ENCODE data around the gene RGS19.

RGS19 gene

DNA sequence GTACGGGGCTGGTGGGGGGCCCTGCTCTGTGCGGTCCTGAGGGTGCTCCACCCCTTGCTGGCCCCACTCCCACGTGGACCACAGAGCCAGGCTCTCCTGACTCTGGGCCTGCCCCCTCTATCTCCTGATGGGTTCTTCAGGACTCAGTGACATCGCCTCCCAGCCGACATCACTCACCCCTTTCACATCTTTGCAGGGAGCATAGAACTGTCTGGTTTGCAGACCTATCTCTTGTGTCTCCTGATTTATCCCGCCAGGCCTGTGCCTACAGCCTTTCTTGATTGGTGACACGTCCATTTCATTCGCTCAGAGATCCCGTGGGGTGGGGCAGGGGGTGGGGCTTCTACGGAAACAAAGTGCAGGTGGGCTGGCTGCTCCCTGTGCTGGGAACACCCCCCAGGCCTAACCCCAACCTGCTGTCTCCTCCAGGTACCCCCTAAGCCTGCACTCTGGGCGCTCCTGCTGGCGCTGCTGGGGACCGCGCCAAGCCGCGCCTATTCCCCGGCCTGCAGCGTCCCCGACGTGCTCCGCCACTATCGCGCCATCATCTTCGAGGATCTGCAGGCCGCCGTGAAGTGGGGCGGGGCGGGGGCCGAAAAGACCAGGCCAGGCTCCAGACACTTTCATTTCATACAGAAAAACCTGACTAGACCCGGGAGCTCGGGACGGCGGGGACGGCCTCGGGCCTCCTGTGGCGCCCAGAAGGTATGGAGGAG, 41.7 kb downstream of the RGS19 start:
- FAIRE-seq (peak; percentile 4), DNase-seq (ENCODE audit: insufficient read length, low spot score) (no peak)

DNA sequence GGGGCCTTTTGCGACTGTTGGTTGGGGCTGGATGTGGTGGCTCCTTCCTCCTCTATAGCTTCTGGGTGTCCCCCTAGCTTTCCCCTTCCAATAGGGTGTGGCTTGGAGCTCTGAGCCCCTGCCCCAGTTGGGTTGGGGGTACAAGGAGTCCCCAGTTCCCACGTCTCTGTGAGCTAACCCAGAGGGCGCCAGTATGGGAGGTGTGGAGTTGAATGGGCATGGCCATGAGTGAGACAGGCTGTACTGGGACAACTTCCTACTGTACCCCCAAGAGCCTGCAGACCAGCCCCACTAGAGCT, 42.2 kb downstream of the RGS19 start:
- FAIRE-seq = no peak
- no peak for DNase-seq (ENCODE audit: insufficient read length, low spot score)

DNA sequence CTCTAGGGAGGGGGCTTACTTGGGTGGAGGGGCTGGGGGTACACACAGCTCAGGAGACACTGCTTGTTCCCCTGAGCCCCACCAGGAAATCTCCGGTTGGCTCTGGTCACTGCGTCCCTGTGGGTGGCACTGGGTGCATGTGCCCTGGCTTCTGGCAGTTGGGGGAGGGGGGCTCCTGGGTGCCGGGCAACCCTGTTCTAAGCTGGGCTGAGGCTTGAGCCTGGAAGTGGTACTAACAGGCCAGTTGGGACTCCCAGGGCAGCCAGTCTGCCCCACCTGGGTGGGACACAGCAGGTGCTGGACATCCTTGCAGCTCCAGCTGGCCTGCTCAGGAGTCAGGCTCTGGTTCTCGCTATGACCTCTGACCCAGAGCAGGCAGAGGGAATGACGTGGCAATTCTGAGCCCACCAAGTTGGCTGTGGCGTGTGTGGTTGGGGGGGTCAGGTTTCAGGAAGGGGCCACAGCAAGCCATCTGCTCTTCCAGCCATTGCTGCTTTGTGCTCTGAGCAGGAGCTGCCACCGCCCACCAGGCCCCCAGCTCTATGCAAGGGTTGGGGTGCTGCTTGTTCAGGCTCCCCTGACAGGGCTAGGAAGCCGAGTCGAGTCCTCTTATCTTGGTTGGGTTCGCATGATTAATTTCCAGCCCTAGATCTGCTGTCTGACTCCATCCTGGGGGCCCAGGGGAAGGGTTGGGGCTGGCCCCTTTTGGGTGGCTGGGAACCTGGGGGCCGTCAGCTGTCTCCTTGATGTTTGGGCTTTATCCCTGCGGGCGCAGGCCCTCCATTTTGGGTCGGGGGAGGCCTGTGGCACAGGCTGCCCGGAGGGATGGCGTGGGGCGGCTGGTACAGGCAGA, 42.7 kb downstream of the RGS19 start:
- no peak for FAIRE-seq
- no peak for DNase-seq (ENCODE audit: insufficient read length, low spot score)

DNA sequence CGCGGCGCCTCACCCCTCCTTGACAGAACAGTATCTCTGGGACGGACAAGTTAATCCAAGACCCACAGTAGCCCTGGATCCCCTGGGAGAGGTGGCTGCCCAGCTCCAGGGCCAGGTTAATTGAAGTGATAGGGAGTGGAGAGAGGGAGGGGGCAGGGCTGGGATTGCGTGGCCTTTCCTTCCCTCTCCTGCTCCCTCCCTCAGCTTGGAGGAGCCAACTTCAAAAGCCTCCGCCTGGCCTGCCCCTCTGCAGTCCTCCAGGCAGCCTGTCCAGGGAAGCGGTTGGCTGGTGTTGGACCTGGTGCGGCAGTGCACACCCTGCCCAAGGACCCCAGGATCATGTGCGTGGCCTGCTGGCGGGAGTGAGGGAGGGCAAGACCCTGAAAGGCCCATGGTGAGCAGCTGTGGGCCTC, 43.4 kb downstream of the RGS19 start, which contains the start of gene C20orf204:
C20orf204 (plus strand) TSS at position 250 of the 413 bp plus-strand sequence; CDS start at position 392, 142 bp downstream.
- DNase-seq (ENCODE audit: insufficient read length, low spot score) (no peak), FAIRE-seq (no peak)

DNA sequence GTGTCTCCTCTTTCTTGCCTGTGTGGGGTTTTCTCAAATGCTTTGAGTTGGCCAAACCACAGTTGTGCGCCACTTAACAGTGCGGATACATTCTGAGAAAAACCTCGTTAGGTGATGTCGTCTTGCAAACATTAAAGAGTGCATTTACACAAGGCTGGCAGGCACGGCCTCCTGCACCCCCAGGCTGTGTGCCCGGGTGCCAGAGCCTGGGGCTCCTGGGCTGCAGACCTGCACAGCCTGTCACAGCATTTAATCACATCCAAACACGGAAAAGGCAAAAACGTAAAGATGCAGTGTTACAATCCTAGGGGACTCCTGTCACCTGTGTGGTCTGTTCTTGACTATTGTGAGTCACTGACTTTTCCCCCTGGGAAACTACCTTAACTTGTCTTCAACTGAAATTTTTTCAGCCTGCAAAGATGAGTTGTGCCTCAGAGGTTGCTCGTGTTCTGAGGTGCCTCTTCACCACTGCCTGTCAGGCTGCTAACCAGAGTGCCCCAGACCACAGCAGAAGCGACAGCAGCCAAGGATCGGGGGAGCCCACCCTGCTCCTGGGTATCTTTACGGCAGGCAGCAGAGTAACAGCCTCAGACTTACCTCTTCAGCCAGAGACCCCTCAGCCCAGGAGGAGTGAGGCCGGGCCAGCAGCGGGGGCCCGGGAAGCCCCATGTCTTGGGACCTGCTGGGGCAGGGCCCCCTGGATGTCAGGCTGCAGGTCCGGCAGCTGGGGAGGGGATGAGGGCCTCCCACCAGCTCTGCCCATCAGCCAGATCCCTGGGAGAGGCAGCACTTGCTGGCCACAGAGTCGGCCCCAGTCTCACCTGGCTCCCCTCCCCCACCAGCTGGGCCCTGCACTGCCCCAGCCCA, 44.0 kb downstream of the RGS19 start:
- FAIRE-seq = no peak
- DNase-seq (ENCODE audit: insufficient read length, low spot score) = no peak

DNA sequence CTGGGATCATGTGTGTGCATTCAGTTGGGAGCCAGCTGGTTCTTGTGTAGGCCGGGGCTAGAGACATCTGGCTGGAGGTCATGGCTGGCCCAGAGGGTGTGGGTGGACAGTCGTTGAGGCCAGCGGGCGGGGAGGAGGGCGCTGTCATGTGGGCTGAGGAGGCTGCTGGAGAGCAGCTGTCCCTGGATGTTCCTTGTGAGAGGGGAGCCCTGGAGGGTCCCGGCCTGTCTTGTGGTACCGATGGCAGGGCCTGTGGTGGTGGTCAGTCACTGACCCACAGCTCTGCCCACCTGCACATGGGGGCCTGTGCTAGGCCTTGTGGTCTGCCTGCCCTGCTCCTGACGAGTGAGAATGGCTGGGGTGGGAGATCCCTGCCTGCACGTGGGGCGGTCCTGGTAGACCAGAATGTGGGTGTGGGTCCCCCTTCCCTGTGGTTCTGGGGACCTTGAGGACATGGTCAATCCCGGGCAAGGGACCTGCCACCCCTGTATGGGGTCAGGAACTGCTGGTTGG, 45.3 kb downstream of the RGS19 start:
- FAIRE-seq (no peak), DNase-seq (ENCODE audit: insufficient read length, low spot score) (no peak)

DNA sequence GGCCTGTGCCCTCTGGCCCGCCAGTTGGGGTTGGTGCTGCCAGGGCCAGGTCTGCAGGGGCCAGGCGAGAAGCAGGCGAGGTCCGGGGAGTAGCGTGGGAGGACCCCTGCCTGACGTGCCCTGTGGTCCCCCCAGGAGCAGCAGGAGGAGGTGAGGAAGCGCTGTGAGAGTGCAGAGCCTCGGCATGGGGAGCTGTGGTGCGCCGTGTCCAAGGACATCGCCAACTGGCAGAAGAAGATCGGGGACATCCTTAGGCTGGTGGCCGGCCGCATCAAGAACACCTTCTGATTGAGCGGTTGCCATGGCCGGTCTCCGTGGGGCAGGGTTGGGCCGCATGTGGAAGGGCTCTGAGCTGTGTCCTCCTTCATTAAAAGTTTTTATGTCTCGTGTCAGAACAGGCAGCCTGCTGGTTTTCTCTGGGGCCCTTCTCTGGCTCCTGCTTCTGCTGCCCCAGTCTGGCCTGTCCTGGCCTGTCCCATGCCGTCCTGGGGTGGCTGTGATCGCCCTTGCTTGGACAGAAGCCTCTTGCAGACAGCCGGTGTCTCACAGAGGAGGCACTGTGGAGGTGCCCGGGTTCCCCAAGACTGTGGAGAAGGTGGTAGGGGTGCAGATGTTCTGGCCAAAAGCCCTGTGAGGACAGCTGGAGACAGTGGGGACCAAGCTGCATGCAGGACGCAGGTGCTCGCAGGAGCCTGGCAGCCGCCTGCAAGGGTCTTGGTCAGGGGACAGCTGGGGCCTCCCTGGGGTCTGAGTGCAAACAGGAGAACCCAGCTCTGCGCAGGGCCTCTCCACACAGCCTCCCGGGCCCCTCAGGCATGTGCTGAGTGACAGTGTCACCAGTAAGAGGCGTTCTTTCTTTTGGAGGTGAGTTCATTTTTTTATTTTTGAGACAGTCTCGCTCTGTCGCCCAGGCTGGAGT, 46.4 kb downstream of the RGS19 start:
- no peak for FAIRE-seq
- no peak for DNase-seq (ENCODE audit: insufficient read length, low spot score)

DNA sequence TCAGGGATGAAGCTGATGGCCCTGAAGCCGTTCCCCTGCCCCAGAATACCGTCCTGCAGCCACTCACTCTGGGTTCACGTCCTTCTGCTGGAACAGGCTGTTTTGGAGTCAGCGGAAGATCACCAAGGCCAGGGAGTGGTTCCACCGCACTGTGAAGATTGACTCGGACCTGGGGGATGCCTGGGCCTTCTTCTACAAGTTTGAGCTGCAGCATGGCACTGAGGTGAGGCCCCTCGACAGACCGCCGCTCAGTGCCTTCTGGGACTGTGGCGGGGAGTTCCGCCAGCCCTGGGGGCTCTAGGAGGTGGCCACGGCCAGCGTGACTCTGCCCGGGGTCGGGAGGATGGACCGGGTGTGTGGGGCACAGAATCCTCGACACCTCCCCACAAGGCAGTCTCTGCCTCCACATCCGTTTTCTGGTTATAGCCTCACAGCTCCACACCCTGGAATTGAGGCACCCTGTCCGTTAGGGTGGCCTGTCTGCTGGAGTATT, 47.5 kb downstream of the RGS19 start:
- no peak for DNase-seq (ENCODE audit: insufficient read length, low spot score)
- FAIRE-seq = no peak

DNA sequence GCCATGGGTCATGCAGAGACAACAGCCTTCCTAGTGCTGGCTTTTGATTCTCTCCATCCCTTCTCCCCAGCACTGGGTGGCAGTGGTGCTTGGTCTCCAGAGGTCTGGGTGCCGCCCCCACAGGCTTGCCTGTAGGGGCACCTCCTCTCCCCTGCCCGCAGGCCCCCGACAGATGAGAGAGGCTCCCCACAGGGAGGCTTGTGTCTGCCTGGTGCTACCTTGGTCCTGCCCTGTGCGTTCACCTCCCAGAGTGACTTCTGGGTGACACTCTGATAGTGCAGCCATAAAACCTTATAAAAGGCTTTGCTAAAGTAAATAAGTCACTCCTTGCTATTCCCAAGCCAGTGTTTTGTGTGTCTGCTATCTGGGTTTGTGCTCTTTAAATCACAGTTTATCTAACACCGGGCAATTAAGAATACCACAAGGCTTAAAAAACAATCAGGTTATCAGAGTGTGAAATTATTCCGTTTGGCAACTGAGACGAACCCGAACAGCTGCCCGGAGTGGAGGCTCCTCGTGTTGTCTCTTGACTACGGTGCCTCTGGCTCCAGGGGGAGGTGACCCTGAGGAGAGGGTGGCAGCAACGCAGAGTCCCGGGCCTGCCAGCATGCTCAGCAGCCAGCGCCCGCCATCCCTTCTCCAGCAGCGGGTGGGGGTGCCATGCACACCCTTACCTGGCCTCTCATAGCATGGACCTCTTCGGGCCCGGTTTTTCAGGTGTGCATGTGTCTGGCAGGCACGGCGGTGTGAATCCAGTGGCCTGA, 48.8 kb downstream of the RGS19 start:
- peak; percentile 36 for FAIRE-seq
- DNase-seq (ENCODE audit: insufficient read length, low spot score) = no peak

DNA sequence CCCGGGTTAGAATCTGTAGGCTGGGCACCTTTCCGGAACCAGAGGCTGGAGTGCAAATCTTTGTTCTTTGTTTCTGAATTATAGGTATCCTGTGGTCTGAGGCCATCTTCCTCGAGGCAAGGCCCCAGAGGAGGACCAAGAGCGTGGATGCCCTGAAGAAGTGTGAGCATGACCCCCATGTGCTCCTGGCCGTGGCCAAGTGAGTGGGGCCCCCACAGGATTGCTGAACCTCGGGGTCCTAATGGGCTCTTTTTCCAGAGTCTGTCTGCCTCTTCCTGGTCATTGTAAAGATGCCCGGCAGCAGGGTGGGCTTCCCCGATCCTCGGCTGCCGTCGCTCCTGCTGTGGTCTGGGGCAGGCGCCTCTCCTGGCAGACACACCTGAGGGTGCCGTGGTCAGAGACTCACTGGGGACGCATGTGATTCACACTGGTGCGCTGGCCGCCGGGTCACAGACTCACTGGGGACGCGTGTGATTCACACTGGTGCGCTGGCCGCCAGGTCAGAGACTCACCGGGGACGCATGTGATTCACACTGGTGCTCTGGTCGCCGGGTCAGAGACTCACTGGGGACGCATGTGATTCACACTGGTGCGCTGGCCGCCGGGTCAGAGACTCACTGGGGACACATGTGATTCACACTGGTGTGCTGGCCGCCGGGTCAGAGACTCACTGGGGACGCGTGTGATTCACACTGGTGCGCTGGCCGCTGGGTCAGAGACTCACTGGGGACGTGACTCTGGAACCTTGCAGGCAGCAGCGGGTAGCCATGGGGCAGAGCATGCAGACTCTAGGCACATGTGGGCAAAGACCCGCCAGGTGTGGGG, 49.8 kb downstream of the RGS19 start:
- FAIRE-seq (peak; percentile 72), DNase-seq (ENCODE audit: insufficient read length, low spot score) (no peak)

DNA sequence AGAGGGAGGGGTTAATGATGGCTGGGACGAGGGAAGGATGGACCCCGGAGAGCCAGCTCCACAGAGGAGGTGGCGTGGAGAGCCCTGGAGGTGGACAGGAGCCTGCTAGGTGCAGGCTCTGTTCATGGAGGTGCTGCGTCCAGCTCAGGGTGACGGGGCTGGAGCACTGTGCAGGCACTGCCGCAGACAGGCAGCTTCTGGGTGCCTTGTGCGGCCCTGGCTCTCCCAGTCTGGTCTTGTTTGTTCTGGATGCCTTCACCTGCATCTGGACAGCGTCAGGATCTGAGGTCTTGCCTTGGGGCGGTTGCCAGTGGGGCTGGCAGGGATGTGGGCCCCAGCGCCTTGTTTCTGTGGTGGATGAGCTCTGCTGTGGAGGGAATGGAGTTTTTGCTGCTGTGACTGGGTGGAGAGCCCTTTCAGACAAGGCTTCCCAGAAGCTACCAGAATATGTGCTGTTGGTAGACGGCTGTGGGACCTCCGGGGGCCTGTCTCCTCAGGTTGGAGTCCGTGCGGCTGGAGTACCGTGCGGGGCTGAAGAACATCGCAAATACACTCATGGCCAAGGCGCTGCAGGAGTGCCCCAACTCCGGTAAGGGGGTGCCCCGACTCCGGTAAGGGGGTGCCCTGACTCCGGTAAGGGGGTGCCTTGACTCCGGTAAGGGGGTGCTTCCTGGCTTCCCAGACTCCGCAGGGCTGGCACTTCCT, 51.2 kb downstream of the RGS19 start:
- FAIRE-seq = no peak
- DNase-seq (ENCODE audit: insufficient read length, low spot score) = no peak

DNA sequence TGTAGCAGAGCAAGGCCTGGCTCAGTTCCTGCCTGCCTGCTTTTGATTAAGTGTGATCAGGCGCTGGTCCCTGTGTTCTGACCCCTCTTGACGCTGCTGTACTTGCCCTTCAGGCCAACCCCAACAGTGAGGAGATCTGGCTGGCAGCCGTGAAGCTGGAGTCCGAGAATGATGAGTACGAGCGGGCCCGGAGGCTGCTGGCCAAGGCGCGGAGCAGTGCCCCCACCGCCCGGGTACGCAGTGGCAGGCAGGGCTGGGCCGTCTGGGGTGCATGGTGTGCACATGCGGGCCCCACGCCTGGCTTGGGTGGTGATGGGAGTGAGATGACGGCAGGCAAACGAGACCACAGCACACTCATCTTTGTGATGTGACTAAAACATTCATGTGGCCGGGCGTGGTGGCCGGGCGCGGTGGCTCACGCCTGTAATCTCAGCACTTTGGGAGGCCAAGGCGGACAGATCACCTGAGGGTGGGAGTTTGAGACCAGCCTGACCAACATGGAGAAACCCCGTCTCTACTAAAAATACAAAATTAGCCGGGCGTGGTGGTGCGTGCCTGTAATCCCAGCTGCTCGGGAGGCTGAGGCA, 53.4 kb downstream of the RGS19 start:
- no peak for DNase-seq (ENCODE audit: insufficient read length, low spot score)
- FAIRE-seq = no peak

DNA sequence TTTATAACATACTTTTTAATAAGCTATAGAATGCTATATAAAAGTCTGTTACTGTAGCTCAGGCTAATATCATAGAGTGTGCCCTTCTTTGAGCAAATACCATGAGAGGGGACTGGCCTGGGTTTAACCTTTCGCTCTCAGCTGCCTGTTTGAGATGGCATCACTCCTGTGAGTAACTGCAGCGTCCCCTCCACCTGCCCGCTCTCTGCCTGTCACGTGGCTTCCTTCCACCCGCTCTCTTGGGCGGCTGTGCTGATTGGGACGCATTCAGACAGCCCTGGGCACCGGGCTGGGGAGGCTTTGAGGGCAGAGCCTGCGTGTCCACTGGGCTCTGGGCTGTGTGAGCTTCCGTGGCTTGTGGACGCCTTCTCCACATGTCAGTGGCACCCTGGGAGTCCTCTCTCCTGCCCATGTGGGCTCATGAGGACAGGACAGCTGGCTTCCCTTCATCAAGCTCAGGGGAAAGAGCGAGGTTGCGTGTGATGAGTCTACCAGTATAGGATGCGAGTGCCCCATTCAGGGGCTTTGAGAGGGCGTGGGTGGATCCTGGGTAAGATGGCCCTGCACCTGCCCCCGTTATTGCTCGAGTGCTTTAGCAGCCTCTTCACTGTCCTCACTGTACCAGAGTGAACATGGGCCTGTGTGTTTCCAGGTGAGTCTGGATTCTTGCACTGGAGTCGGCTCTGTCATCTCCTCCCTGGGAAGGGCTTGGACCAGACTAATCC, 54.1 kb downstream of the RGS19 start:
- DNase-seq (ENCODE audit: insufficient read length, low spot score) (no peak), FAIRE-seq (no peak)

DNA sequence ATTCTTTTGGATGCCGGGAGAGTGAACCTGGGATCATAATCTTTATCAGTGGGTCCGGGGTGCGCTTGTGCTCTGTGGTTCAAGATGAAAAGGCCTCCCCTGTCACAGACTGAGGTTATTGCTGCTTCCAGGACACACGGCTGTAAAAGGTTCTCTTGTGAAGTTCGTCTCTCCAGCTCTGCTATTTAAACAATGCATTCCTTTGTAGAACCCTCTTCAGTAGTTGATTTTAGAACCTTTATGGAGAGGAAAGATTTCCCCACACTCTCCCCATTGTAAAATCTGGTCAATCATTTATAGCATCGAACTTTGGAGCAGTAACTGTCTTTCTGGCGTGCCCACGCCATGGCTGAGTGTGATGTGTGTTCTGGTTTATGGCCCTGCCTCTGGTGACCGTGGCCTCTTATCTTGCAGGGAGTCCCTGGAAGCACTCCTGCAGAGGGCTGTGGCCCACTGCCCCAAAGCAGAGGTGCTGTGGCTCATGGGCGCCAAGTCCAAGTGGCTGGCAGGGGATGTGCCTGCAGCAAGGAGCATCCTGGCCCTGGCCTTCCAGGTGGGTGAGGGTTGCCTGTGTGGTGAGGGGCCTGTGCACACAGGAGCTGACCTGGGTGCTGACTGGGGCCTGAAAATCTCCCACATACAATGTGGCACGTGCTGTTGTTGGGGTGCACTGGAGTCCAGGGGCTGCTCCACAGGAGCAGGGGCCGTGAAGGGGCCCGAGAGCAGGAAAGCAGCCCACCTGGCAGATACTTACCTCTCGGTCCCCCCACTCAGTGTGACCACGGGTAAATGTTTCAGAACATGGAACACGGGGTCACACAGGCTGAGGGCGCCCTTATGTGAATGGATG, 55.0 kb downstream of the RGS19 start:
- DNase-seq (ENCODE audit: insufficient read length, low spot score) (no peak), FAIRE-seq (no peak)

DNA sequence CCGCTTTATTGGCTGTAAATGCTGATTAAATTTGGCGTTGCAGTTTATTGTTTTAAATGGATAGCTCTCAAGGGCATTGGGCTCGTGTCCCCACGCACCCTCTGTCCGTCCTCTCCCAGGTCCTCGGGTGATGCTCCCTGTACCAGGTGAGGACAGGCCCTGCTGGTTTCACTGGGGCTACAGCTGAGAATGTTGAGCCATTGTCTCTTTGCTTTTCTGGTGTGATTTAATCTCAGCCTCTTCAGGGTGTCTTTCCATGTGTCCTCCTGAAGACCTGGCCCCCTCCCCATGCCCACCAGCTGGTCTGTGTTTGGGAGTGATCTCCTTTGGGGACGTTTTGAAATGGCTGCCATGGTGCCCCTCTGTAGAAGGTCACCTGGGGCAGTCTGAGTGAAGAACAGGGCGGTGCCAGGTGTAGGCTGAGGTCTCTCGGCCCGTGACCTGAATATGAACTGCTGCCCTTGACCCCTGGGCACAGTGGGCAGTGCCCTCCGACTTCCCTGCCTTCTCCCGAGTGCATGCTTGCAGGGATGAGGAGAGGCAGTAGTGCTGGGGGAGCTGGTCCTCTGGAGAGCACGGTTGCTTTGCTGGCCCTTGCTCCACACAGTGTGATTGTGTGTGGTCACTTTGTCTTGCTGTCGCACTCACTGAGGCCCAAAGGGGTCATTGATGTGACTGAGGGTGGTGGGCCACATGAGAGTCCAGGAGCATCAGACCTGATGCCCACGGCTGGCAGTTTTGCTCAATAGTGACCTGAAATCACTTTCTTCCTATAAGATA, 55.8 kb downstream of the RGS19 start:
- FAIRE-seq (no peak), DNase-seq (ENCODE audit: insufficient read length, low spot score) (no peak)
